Gastrocnemius medialis (tissue), 4 donors: Measurements from ENCODE around the gene PRKAR1A. TPM values are rescaled to one million over a fixed set of nuclear protein-coding genes. Genes with fewer than 3 reads are reported as not detected.

ENCODE experiments used
- ATAC-seq, 2 donors: fragments of 150-250 bp; one replicate each; pipeline ENCODE4 v1.9.1; 2016
- DNase-seq, 2 donors: peaks; one replicate each; pipeline ENCODE4 v3.0.0-alpha.2; 2019
- H3K27ac ChIP-seq, 4 donors: fragments of 200-600 bp; sonication (generic); 1 replicate in 1 of 4; 2 replicates in 3 of 4; pipeline ENCODE4 v1.5.1; 2016 to 2018; ENCODE audit warnings: mild to moderate bottlenecking in 2 of 4, moderate library complexity in 1 of 4
- H3K27me3 ChIP-seq, 3 donors: fragments of 200-600 bp; sonication (generic) in 2 of 3; 1 replicate in 1 of 3; 2 replicates in 2 of 3; pipeline versions ENCODE4 v1.5.1 to v1.6.0; 2016 to 2019; ENCODE audit warnings: mild to moderate bottlenecking in 1 of 3, moderate library complexity in 1 of 3
- H3K36me3 ChIP-seq, 2 donors: fragments of 200-600 bp; sonication (generic) in 1 of 2; one replicate each; pipeline ENCODE4 v1.5.1; 2017 to 2018
- H3K4me1 ChIP-seq, 2 donors: fragments of 200-600 bp; sonication (generic) in 1 of 2; one replicate each; pipeline ENCODE4 v1.5.1; 2016 to 2017; ENCODE audit warnings: mild to moderate bottlenecking in 2 of 2
- H3K4me3 ChIP-seq, 4 donors: fragments of 200-600 bp; sonication (generic) in 3 of 4; 1 replicate in 1 of 4; 2 replicates in 3 of 4; pipeline ENCODE4 v1.5.1; 2016 to 2019; ENCODE audit warnings: mild to moderate bottlenecking in 2 of 4
- H3K9me3 ChIP-seq, 3 donors: fragments of 200-600 bp; sonication (generic) in 2 of 3; 1 replicate in 1 of 3; 2 replicates in 2 of 3; pipeline ENCODE4 v1.5.1; 2016 to 2019
- CTCF ChIP-seq, 5 experiments: fragments of 450-650 bp in 3 of 5; fragments of 200-600 bp in 2 of 5; sonication (generic) in 2 of 5; IDR thresholded peaks in 4 of 5; conservative IDR thresholded peaks in 1 of 5; 1 replicate in 4 of 5; 2 replicates in 1 of 5; pipeline ENCODE4 v1.5.1; 2016 to 2019; ENCODE audit warnings: antibody characterized with exemption in 5 of 5, mild to moderate bottlenecking in 3 of 5, moderate library complexity in 3 of 5
- POLR2A ChIP-seq, 2 donors: fragments of 450-650 bp; IDR thresholded peaks; one replicate each; pipeline ENCODE4 v1.6.1; 2017; ENCODE audit warnings: antibody characterized with exemption in 2 of 2, mild to moderate bottlenecking in 2 of 2, moderate library complexity in 2 of 2
- in situ Hi-C, 4 donors: fragments of 200-750 bp; cut with MboI; loops; one replicate each; pipeline versions ENCODE4 v1.15.0 to v1.8.0; 2017; ENCODE audit warnings: low sequenced_read_pairs in 4 of 4
- intact Hi-C: fragments of 100-400 bp; cut with DNase I; formaldehyde crosslinking; loops from one replicate; pipeline ENCODE4 v1.15.1; 2023; ENCODE audit warnings: low total_unique reads
- total RNA-seq, 4 donors: library from RNA; depleted of rRNA; stranded (reverse); fragments of >200 nt; gene quantifications; one replicate each; pipeline versions ENCODE4 v1.1.0 to v1.2.3, GENCODE V29; 2016

Gene PRKAR1A
- total RNA-seq, 4 donors from 2014 or later: 271 to 656 (median 557) TPM

DNA sequence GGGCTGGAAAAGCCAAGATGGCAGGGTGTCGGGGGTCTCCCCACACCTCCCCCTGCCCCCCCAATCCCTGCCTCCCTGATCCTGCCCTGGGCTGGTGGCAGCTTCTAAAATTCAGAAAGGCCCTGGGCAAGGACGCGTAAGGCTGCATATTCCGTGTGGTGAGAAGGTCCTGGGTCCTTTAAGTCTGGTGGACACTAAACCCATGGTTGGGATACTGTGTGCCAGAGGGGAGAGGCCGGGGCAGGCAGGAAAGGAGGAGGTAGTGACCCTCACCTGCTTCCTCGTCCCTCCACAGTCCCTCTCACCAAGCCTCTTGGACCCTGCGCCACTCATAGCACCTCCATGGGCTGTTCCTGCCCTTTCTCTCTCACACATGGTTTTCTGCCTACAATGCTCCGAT is 28.8 kb downstream of the PRKAR1A start:
- in situ Hi-C loops: loop anchor here in 3 of 4 donors (10.0 to 25.0 kb wide), 3 partner anchors 214 to 696 kb away; partner anchors contain the start of gene ABCA10 (in 2 of the 3)
- H3K36me3 ChIP-seq: peaks cover 0 to 46% of the 10 kb centered on the region in 2 donors
- intact Hi-C loops: loop anchor here (5.0 kb wide), 1 partner anchor 71 kb away; no protein-coding TSS in a partner anchor
- no peak for ATAC-seq
- TF ChIP-seq POLR2A (IDR thresholded peaks at IDR 0.05) (no peak), CTCF (IDR thresholded peaks at IDR 0.05 in 4 of 5, conservative IDR thresholded peaks at IDR 0.05 in 1 of 5) (no peak)
- no peak overlapping the region for H3K27ac ChIP-seq
- no peaks in the 10 kb centered on the region for H3K27me3 ChIP-seq
- no peak for DNase-seq
- peaks cover 13 to 23% of the 10 kb centered on the region in 2 donors for H3K4me1 ChIP-seq
- H3K4me3 ChIP-seq: no peak overlapping the region
- no peaks in the 10 kb centered on the region for H3K9me3 ChIP-seq

DNA sequence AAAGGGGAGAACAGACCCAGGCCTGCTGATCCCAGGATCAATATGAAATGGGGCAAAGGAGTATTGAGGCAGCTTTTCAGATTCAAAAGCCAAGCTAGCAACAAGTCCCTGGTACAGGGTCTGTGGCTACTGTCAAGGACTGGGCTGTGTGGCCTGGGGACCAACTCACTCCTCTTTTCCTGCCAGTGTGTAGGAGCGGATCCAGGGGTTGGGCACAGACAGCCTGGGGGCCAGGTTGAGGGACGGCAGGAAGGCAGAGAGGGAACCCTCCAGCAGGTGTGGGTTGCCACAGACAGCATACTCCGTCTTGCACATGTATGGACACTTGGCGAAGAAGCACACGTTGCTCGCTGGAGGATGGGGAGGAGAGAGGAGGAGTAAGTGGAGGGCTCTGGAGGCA is 29.6 kb downstream of the PRKAR1A start:
- ATAC-seq (no peak), DNase-seq (no peak)
- Histone ChIP-seq H3K27me3 (no peaks in the 10 kb centered on the region), H3K9me3 (no peaks in the 10 kb centered on the region), H3K36me3 (peaks cover 0 to 41% of the 10 kb centered on the region in 2 donors), H3K4me3 (no peak overlapping the region), H3K4me1 (peaks cover 13 to 23% of the 10 kb centered on the region in 2 donors), H3K27ac (no peak overlapping the region)
- intact Hi-C loops: loop anchor here (5.0 kb wide), 1 partner anchor 70 kb away; no protein-coding TSS in a partner anchor
- in situ Hi-C loops: loop anchor here in 3 of 4 donors (10.0 to 25.0 kb wide), 3 partner anchors 213 to 695 kb away; partner anchors contain the start of gene ABCA10 (in 2 of the 3)
- TF ChIP-seq CTCF (IDR thresholded peaks at IDR 0.05 in 4 of 5, conservative IDR thresholded peaks at IDR 0.05 in 1 of 5): no peak
- no peak for TF ChIP-seq POLR2A (IDR thresholded peaks at IDR 0.05)

DNA sequence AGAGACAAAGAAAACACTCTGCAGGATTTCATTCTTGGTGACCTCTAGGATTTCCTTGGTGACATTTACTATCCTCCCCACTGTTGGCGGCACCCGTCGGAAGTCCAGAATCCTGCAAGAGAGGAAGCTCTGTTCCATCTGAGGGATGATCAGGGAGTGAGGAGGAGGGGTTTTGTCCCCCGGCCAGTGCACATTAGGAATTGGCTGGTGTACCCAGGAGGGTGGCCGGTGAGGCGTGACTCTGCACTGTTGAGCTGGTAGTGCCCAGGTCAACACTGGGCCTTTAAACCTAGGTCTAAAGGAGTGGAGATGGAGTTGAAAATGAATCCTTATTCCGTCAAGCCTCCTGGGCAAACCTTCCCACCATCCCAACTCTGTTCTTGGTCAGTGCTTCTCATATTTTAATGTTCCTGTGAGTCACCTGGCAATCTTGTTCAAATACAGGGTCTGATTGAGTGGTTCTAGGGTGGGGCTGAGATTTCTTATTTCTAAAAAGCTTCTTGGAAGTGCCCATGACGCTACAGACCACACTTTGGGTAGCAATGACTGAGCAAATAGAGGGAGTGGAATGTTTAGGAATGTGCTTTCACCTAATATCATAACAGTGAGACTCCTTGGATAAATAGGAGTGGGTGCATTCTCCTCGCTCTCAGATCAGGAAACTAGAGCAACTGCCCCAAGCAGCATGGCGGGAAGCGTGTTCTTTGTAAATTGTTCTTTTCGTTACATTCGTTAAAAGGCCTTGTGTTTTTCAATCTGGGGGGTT is 30.7 kb downstream of the PRKAR1A start:
- TF ChIP-seq CTCF (IDR thresholded peaks at IDR 0.05 in 4 of 5, conservative IDR thresholded peaks at IDR 0.05 in 1 of 5) (no peak), POLR2A (IDR thresholded peaks at IDR 0.05) (no peak)
- Histone ChIP-seq H3K4me1 (peaks cover 3 to 13% of the 10 kb centered on the region in 2 donors), H3K4me3 (no peak overlapping the region), H3K27me3 (no peaks in the 10 kb centered on the region), H3K27ac (no peak overlapping the region), H3K9me3 (no peaks in the 10 kb centered on the region), H3K36me3 (peaks cover 0 to 30% of the 10 kb centered on the region in 2 donors)
- in situ Hi-C loops: loop anchor here in 3 of 4 donors (10.0 to 25.0 kb wide), 3 partner anchors 212 to 694 kb away; partner anchors contain the start of gene ABCA10 (in 2 of the 3)
- intact Hi-C loops: loop anchor here (5.0 kb wide), 1 partner anchor 69 kb away; no protein-coding TSS in a partner anchor
- ATAC-seq (no peak), DNase-seq (no peak)

DNA sequence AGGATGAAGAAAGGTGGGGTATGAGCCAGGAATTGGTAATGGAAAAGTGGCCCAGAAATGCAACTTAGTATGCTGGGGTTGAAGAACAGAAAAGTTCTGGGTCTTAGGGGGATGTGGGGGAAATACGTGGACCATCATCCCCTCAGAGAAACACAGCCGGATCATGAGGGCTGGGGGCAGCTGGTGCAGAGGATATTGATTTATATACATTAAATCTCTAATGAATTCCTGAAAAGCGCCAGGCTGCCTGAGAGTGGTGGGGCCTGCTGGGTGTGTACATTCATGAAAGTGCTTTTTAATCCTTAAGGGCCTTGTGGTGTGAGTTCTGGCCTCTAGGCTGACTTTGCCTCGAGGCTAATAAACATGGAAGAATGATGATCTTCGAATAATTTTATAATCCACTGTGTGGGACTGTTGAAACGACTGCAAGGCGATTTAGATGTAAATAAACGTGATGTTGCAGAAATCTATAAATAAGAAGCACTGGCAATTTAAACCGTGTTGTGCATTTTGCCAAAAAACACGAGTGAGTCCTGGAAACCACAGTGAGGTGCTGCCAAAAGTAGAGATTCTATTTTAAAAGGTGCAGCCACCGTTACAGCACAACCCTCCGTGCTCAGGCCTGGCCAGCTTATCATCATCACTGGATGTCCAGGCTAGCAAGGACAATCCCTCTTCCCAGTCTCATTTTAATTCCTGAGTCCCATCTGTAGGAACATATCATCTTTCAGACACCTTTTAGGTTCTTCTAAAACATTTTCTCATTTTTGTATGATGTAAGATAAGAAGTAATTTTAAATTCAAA is 32.1 kb downstream of the PRKAR1A start:
- in situ Hi-C loops: loop anchor here in 3 of 4 donors (10.0 to 25.0 kb wide), 3 partner anchors 210 to 693 kb away; partner anchors contain the start of gene ABCA10 (in 2 of the 3)
- no peaks in the 10 kb centered on the region for H3K27me3 ChIP-seq
- ATAC-seq (peak in 1 of 2 donors; percentile 18), DNase-seq (no peak)
- H3K4me3 ChIP-seq: no peak overlapping the region
- peak overlapping the region in 1 of 4 donors; percentile 41 for H3K27ac ChIP-seq
- H3K9me3 ChIP-seq: no peaks in the 10 kb centered on the region
- peaks cover 0 to 16% of the 10 kb centered on the region in 2 donors for H3K36me3 ChIP-seq
- TF ChIP-seq CTCF (IDR thresholded peaks at IDR 0.05 in 4 of 5, conservative IDR thresholded peaks at IDR 0.05 in 1 of 5): no peak
- no peak for TF ChIP-seq POLR2A (IDR thresholded peaks at IDR 0.05)
- peaks cover 0 to 6% of the 10 kb centered on the region in 2 donors for H3K4me1 ChIP-seq
- intact Hi-C loops: loop anchor here (5.0 kb wide), 1 partner anchor 68 kb away; no protein-coding TSS in a partner anchor
